RWPE2 (cell line): ENCODE data around the gene SEC11C.

ENCODE experiments used
- ATAC-seq: fragments of 200-7000 bp; cut with Tn5 transposase; 3 replicates; pipeline ENCODE4 v1.9.1; 2021; ENCODE audit warnings: low read depth
- DNase-seq: peaks from one replicate; pipeline ENCODE4 v3.0.0-alpha.2; 2020; ENCODE audit warnings: low spot score
- H3K27ac ChIP-seq: fragments of 450-650 bp; 2 replicates; pipeline ENCODE4 v1.5.1; 2017; ENCODE audit warnings: mild to moderate bottlenecking; ENCODE audit not compliant: poor library complexity, severe bottlenecking
- H3K27me3 ChIP-seq: fragments of 250-450 bp; sonication (Bioruptor Pico); 2 replicates; pipeline ENCODE4 v1.5.1; 2021; ENCODE audit warnings: mild to moderate bottlenecking, moderate library complexity; ENCODE audit not compliant: insufficient read depth, poor library complexity, severe bottlenecking
- H3K36me3 ChIP-seq: fragments of 250-450 bp; sonication (Bioruptor Pico); 2 replicates; pipeline ENCODE4 v1.5.1; 2020; ENCODE audit warnings: low read depth, mild to moderate bottlenecking, moderate library complexity
- H3K4me1 ChIP-seq: fragments of 250-450 bp; sonication (Bioruptor Pico); 2 replicates; pipeline ENCODE4 v1.5.1; 2021; ENCODE audit warnings: mild to moderate bottlenecking, moderate library complexity; ENCODE audit not compliant: insufficient read depth, poor library complexity, severe bottlenecking
- H3K4me3 ChIP-seq: fragments of 250-450 bp; sonication (Bioruptor Pico); 2 replicates; pipeline ENCODE4 v1.5.1; 2021; ENCODE audit warnings: mild to moderate bottlenecking, moderate library complexity; ENCODE audit not compliant: severe bottlenecking
- H3K9me3 ChIP-seq: fragments of 250-450 bp; sonication (Bioruptor Pico); 2 replicates; pipeline ENCODE4 v1.5.1; 2021; ENCODE audit warnings: mild to moderate bottlenecking, moderate library complexity; ENCODE audit not compliant: severe bottlenecking
- TF ChIP-seq, protein P1 (sequence below): fragments of 450-650 bp; IDR thresholded peaks from one replicate; pipeline ENCODE4 v1.5.1; 2017; ENCODE audit warnings: mild to moderate bottlenecking, moderate library complexity; ENCODE audit not compliant: poor library complexity, severe bottlenecking

Gene SEC11C

GRCh38 chr18:59180150-59180845 lies 40.6 kb downstream of the SEC11C start:
- DNase-seq (no peak), ATAC-seq (peak; percentile 53)
- TF ChIP-seq, protein P1, sequence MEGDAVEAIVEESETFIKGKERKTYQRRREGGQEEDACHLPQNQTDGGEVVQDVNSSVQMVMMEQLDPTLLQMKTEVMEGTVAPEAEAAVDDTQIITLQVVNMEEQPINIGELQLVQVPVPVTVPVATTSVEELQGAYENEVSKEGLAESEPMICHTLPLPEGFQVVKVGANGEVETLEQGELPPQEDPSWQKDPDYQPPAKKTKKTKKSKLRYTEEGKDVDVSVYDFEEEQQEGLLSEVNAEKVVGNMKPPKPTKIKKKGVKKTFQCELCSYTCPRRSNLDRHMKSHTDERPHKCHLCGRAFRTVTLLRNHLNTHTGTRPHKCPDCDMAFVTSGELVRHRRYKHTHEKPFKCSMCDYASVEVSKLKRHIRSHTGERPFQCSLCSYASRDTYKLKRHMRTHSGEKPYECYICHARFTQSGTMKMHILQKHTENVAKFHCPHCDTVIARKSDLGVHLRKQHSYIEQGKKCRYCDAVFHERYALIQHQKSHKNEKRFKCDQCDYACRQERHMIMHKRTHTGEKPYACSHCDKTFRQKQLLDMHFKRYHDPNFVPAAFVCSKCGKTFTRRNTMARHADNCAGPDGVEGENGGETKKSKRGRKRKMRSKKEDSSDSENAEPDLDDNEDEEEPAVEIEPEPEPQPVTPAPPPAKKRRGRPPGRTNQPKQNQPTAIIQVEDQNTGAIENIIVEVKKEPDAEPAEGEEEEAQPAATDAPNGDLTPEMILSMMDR, result no peak
- H3K9me3 ChIP-seq, result no peaks in the 10 kb centered on the region
- peak overlapping the region; percentile 19 for H3K27ac ChIP-seq
- no peaks in the 10 kb centered on the region for H3K4me1 ChIP-seq
- H3K36me3 ChIP-seq, result no peaks in the 10 kb centered on the region
- H3K27me3 ChIP-seq, result no peaks in the 10 kb centered on the region
- H3K4me3 ChIP-seq, result no peak overlapping the region

GRCh38 chr18:59182673-59183072 lies 43.0 kb downstream of the SEC11C start:
- Histone ChIP-seq H3K36me3 (no peaks in the 10 kb centered on the region), H3K27me3 (no peaks in the 10 kb centered on the region), H3K4me1 (no peaks in the 10 kb centered on the region), H3K4me3 (no peak overlapping the region), H3K27ac (no peak overlapping the region), H3K9me3 (no peaks in the 10 kb centered on the region)
- TF ChIP-seq, protein P1, result no peak
- no peak for ATAC-seq
- DNase-seq, result no peak

GRCh38 chr18:59189008-59189407 lies 49.3 kb downstream of the SEC11C start:
- TF ChIP-seq, protein P1, result no peak
- DNase-seq (no peak), ATAC-seq (no peak)
- Histone ChIP-seq H3K9me3 (no peaks in the 10 kb centered on the region), H3K27ac (no peak overlapping the region), H3K27me3 (no peaks in the 10 kb centered on the region), H3K36me3 (no peaks in the 10 kb centered on the region), H3K4me1 (peaks cover 4% of the 10 kb centered on the region), H3K4me3 (no peak overlapping the region)

DNA sequence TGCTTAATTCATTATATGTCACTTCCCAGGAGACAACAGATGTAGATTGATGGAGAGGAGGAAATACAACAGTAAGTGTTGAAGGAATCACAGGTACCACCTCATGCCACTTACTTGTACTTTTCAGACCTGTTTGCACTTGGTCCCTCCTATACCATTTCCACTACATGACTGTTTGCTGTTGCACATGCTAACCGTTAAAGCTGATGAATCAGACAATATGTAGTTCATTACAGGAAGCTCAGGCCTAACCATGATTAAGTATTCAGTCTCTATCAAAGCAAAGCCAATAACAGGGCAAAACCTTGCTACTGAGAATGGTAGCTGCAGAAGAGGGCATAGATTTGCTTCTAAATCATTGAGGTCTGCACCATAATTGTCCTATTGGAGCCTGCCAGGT lies 50.1 kb downstream of the SEC11C start:
- Histone ChIP-seq H3K27ac (no peak overlapping the region), H3K9me3 (no peaks in the 10 kb centered on the region), H3K27me3 (no peaks in the 10 kb centered on the region), H3K36me3 (no peaks in the 10 kb centered on the region), H3K4me1 (peaks cover 4% of the 10 kb centered on the region), H3K4me3 (no peak overlapping the region)
- DNase-seq (no peak), ATAC-seq (no peak)
- TF ChIP-seq, protein P1, result no peak

GRCh38 chr18:59196161-59196725 lies 56.6 kb downstream of the SEC11C start:
- no peak overlapping the region for H3K4me3 ChIP-seq
- H3K9me3 ChIP-seq, result no peaks in the 10 kb centered on the region
- ATAC-seq (no peak), DNase-seq (no peak)
- H3K4me1 ChIP-seq, result no peaks in the 10 kb centered on the region
- peaks cover 6% of the 10 kb centered on the region for H3K27me3 ChIP-seq
- no peaks in the 10 kb centered on the region for H3K36me3 ChIP-seq
- TF ChIP-seq, protein P1, result no peak
- H3K27ac ChIP-seq, result no peak overlapping the region
